GM21528 (cell line): Measurements from ENCODE around the gene RPL28.
"Not testable (repeated sequence)": the region's sequence is repeated elsewhere in the genome, so short reads cannot be mapped to it uniquely, and the experiment has no call there.

Experiments used
- ATAC-seq: cut with Tn5 transposase; IDR thresholded peaks from one replicate; pipeline ENCODE4 v1.9.1; 2021; ENCODE audit warnings: mild to moderate bottlenecking, moderate library complexity; ENCODE audit not compliant: unreplicated experiment, low FRiP score

The RPL28 gene

GRCh38 chr19:55446060-55446459 is 60.3 kb downstream of the RPL28 start:
- ATAC-seq = no peak

- ATAC-seq = no peak
Observed at GRCh38 chr19:55447421-55448174, 61.9 kb downstream of the RPL28 start.

GRCh38 chr19:55448175-55448490 is 62.4 kb downstream of the RPL28 start:
- not testable (repeated sequence) for ATAC-seq

GRCh38 chr19:55449469-55449868 is 63.7 kb downstream of the RPL28 start:
- no peak for ATAC-seq

GRCh38 chr19:55451163-55451964 is 65.6 kb downstream of the RPL28 start:
- no peak for ATAC-seq

GRCh38 chr19:55451965-55452748 is 66.4 kb downstream of the RPL28 start:
- no peak for ATAC-seq
